GM06990 (cell line): Measurements from ENCODE around the gene CFAP20DC.

Experiments used
- DNase-seq: peaks from one replicate; pipeline ENCODE4 v3.0.0-alpha.2; 2011; ENCODE audit not compliant: insufficient read length; ENCODE audit errors: extremely low read depth
- H3K27me3 ChIP-seq: replicated peaks from 2 replicates; pipeline ENCODE4 v1.6.0; 2011; ENCODE audit warnings: low read length; ENCODE audit not compliant: control insufficient read depth, insufficient read depth
- H3K36me3 ChIP-seq: 2 replicates; pipeline ENCODE4 v1.5.1; 2011; ENCODE audit warnings: low read length; ENCODE audit not compliant: control insufficient read depth, insufficient read depth
- H3K4me3 ChIP-seq: replicated peaks from 2 replicates; pipeline ENCODE4 v1.5.1; 2011; ENCODE audit warnings: low read depth, mild to moderate bottlenecking, control low read depth, low read length
- TF ChIP-seq, protein P1 (sequence below): IDR thresholded peaks from 2 replicates; pipeline ENCODE4 v1.5.1; 2011; ENCODE audit warnings: low read length, control low read depth, mild to moderate bottlenecking, inconsistent platforms; ENCODE audit not compliant: insufficient read depth, poor library complexity, severe bottlenecking

Gene CFAP20DC

DNA sequence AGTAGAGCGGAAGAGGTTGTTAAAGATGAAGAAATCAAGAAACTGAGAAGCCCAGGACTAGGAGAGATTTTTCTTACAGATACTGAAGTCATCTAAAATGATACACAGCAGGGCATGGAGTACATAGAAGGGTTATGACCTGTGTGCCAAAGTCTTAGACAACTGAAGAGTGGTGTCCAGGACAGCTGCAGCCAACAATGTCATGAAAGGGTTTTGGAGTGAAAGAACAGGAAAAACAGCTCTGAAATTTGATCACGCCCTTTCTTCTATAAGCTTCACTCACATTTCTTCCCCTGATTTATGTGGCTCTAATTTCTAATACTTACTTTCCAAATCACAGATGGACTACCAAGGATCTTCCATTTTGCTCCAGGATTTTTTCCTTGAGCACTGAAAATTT, 3.0 kb downstream of the CFAP20DC start:
- DNase-seq: no peak
- TF ChIP-seq, protein P1, sequence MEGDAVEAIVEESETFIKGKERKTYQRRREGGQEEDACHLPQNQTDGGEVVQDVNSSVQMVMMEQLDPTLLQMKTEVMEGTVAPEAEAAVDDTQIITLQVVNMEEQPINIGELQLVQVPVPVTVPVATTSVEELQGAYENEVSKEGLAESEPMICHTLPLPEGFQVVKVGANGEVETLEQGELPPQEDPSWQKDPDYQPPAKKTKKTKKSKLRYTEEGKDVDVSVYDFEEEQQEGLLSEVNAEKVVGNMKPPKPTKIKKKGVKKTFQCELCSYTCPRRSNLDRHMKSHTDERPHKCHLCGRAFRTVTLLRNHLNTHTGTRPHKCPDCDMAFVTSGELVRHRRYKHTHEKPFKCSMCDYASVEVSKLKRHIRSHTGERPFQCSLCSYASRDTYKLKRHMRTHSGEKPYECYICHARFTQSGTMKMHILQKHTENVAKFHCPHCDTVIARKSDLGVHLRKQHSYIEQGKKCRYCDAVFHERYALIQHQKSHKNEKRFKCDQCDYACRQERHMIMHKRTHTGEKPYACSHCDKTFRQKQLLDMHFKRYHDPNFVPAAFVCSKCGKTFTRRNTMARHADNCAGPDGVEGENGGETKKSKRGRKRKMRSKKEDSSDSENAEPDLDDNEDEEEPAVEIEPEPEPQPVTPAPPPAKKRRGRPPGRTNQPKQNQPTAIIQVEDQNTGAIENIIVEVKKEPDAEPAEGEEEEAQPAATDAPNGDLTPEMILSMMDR: no peak
- no peak overlapping the region for H3K4me3 ChIP-seq
- H3K27me3 ChIP-seq: no peaks in the 10 kb centered on the region
- no peaks in the 10 kb centered on the region for H3K36me3 ChIP-seq

GRCh38 chr3:59043391-59043790, 6.4 kb downstream of the CFAP20DC start:
- no peaks in the 10 kb centered on the region for H3K36me3 ChIP-seq

DNA sequence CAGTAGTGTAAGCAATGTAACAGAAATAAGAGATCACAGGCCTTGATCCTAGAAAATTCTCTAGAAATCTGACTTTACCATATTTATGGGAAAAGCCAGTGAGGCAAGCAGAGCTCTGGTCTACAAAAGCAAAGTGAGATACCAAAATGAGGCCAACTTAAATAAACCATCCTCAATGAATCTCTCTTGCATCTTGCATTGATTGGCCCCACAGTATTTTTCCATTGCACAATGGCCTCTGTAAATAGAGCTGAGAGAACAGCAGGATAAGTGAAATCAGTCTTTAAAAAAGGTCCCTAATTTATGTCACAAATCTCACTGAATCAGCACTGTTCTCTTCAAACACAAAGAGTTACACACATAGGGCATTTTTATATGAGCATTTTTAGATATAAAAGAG, 8.9 kb downstream of the CFAP20DC start:
- DNase-seq: no peak
- TF ChIP-seq, protein P1: no peak

More at GRCh38 chr3:59043391-59043790, 6.4 kb downstream of the CFAP20DC start:
- no peaks in the 10 kb centered on the region for H3K27me3 ChIP-seq
- TF ChIP-seq, protein P1: no peak
- DNase-seq: no peak
- H3K4me3 ChIP-seq: no peak overlapping the region

DNA sequence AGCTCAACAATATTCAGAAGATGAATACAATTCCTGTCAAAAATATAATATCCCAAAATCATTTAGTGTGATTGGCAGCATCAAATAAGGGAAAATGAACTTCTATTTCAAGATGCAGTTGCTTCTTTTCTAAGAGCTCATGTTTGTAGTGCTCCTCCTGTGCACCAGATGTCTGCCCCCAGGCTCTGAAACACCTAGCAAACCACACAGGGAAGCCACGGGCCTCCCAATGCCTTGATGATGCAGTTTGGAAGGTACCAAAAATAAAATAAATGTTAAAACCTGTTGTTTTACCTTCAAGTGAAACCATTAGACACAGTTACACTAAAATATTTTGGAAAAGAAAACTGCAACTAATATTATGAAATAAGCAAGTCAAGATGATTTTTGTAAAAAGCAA, 22.2 kb downstream of the CFAP20DC start:
- no peaks in the 10 kb centered on the region for H3K36me3 ChIP-seq
- TF ChIP-seq, protein P1: no peak
- no peak overlapping the region for H3K4me3 ChIP-seq
- no peaks in the 10 kb centered on the region for H3K27me3 ChIP-seq
- DNase-seq: no peak

More for the DNA sequence above, 8.9 kb downstream of the CFAP20DC start:
- Histone ChIP-seq H3K4me3 (no peak overlapping the region), H3K36me3 (no peaks in the 10 kb centered on the region), H3K27me3 (no peaks in the 10 kb centered on the region)

DNA sequence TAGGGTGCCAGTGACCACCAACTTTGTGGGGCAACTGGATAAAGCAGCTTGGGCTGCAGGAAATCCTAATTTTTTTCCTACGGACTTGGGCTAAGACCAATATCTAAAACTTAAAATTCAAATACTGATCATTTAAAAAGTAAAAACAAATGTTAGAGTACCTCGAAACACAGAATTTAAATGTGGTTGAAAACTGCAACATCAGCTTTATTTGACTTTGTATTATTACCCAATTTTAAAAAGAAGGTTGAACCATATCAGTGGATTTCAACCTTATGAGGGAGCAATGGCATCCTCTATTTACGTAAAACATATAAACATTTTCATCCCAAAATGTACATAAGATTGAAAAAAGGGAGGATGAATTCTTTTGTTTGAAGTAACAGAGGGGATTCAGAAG, 26.2 kb downstream of the CFAP20DC start:
- H3K4me3 ChIP-seq: no peak overlapping the region
- TF ChIP-seq, protein P1: no peak
- H3K36me3 ChIP-seq: no peaks in the 10 kb centered on the region
- no peaks in the 10 kb centered on the region for H3K27me3 ChIP-seq
- no peak for DNase-seq

GRCh38 chr3:59017617-59017984, 32.2 kb downstream of the CFAP20DC start:
- TF ChIP-seq, protein P1: no peak
- Histone ChIP-seq H3K27me3 (no peaks in the 10 kb centered on the region), H3K36me3 (no peaks in the 10 kb centered on the region), H3K4me3 (no peak overlapping the region)
- no peak for DNase-seq
